Right lobe of liver (tissue), 6 donors: ENCODE measurements around the gene IL1RL2. TPM values are rescaled to one million over a fixed set of nuclear protein-coding genes. Genes with fewer than 3 reads are reported as not detected.

Experiments used
- ATAC-seq, 4 donors: fragments of 200-7000 bp; cut with Tn5 transposase; one replicate each; pipeline ENCODE4 v1.9.1; 2020; ENCODE audit warnings: mild to moderate bottlenecking in 4 of 4, moderate library complexity in 4 of 4
- DNase-seq, 3 donors: peaks; one replicate each; pipeline ENCODE4 v3.0.0-alpha.2; 2020
- H3K27ac ChIP-seq, 3 donors: fragments of 200-600 bp; one replicate each; pipeline ENCODE4 v1.8.0; 2022
- H3K27me3 ChIP-seq, 2 donors: fragments of 200-600 bp; one replicate each; pipeline ENCODE4 v1.8.0; 2022
- H3K36me3 ChIP-seq, 4 donors: fragments of 200-600 bp; sonication (generic) in 1 of 4; one replicate each; pipeline versions ENCODE4 v1.5.1 to v1.8.0; 2017 to 2022; ENCODE audit warnings: control low read depth in 1 of 4
- H3K4me1 ChIP-seq, 4 donors: fragments of 200-600 bp; sonication (generic) in 1 of 4; one replicate each; pipeline versions ENCODE4 v1.5.1 to v1.8.0; 2017 to 2022; ENCODE audit warnings: control low read depth in 1 of 4
- H3K4me3 ChIP-seq, 3 donors: fragments of 200-600 bp; one replicate each; pipeline ENCODE4 v1.8.0; 2022
- H3K9me3 ChIP-seq, 4 donors: fragments of 200-600 bp; sonication (generic) in 1 of 4; one replicate each; pipeline versions ENCODE4 v1.5.1 to v1.8.0; 2017 to 2022; ENCODE audit warnings: control low read depth in 1 of 4
- POLR2A ChIP-seq: fragments of 450-650 bp; IDR thresholded peaks from one replicate; pipeline ENCODE4 v1.6.1; 2017; ENCODE audit warnings: antibody characterized with exemption, mild to moderate bottlenecking
- WGBS: methylation state at CpG from one replicate; pipeline ENCODE4 v1.1.6; 2018; ENCODE audit warnings: low coverage, low lambda C conversion rate; ENCODE audit not compliant: insufficient coverage; ENCODE audit errors: missing lambda C conversion rate; 5-methylcytosine and 5-hydroxymethylcytosine counted together
- intact Hi-C, 2 donors: fragments of 100-400 bp; cut with DNase I; formaldehyde crosslinking; loops; one replicate each; pipeline versions ENCODE4 v1.11.2 to v1.14.1; 2022
- total RNA-seq, 6 experiments: library from RNA; depleted of rRNA in 2 of 6; stranded (reverse); fragments of >200 nt in 2 of 6; fragmentation: NEBNext Ultra II Directional in 3 of 6; extraction: Animal tissue kit (Norgen Biotek cat#: 25700) in 3 of 6; gene quantifications; one replicate each; pipeline versions ENCODE4 v1.1.0 to v1.2.4, GENCODE V29; 2016 to 2023
- TF ChIP-seq, protein P1 (sequence below), 4 donors: fragments of 200-600 bp in 3 of 4; fragments of 450-650 bp in 1 of 4; IDR thresholded peaks; one replicate each; pipeline versions ENCODE4 v1.5.1 to v1.8.0; 2016 to 2022; ENCODE audit warnings: antibody characterized with exemption in 4 of 4, mild to moderate bottlenecking in 2 of 4
- donor health status: DM: no; HTN: yes; CAD: no.
- donor health status: DM: no; HTN: no; CAD: no.
- donor health status: DM: no; HTN: no; CAD: no.
- donor health status: DM: no; HTN: yes; CAD: no.
- donor health status: DM: no; HTN: yes; CAD: no.

The IL1RL2 gene
- total RNA-seq, 6 experiments from 2014 or later = 1.2 to 3.1 (median 2.3) TPM

DNA sequence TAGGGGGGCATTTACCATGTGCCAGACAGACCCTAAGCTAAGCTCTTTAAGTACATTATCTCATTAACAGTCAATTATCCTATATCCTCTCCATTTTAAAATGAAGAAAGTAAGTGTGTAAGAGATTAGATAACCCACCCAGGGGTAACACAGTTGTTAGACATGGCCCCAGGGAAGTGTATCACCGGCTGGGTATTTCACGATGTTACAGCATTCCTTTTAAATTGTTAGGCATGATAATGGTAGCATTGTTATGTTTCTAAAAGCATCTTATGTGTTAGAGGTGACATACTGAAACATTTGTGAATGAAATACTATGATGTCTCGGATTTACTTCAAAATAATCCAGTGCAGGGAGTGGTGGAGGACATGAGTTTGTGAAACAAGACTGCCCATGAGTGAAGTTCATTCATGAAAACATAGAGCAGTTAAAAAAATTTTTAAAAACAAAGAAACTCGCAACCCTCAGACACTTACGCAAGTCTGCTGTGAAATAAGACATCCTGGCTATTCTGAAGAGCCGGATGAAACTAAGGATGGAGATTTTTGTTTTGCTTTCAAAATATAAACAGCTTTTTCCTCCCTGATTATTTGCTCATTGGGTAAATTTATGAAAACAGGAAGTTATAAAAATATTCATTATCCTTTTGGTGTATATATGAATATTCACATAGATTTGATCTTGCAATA, 54.9 kb downstream of the IL1RL2 start:
- no peak overlapping the region for H3K4me3 ChIP-seq
- H3K27me3 ChIP-seq = no peaks in the 10 kb centered on the region
- ATAC-seq (no peak), DNase-seq (no peak)
- 65% methylated on average over 6 of the region's 6 CpGs for WGBS
- no peaks in the 10 kb centered on the region for H3K36me3 ChIP-seq
- peak overlapping the region; percentile 2 to 53 (median 30) for H3K27ac ChIP-seq
- intact Hi-C loops = loop anchor here (10.0 kb wide), 2 partner anchors 203 to 227 kb away; no protein-coding TSS in a partner anchor
- H3K9me3 ChIP-seq = no peaks in the 10 kb centered on the region
- H3K4me1 ChIP-seq = peaks cover 0 to 7% (median 0%) of the 10 kb centered on the region in 4 donors
- TF ChIP-seq POLR2A = no peak
- TF ChIP-seq, protein P1, sequence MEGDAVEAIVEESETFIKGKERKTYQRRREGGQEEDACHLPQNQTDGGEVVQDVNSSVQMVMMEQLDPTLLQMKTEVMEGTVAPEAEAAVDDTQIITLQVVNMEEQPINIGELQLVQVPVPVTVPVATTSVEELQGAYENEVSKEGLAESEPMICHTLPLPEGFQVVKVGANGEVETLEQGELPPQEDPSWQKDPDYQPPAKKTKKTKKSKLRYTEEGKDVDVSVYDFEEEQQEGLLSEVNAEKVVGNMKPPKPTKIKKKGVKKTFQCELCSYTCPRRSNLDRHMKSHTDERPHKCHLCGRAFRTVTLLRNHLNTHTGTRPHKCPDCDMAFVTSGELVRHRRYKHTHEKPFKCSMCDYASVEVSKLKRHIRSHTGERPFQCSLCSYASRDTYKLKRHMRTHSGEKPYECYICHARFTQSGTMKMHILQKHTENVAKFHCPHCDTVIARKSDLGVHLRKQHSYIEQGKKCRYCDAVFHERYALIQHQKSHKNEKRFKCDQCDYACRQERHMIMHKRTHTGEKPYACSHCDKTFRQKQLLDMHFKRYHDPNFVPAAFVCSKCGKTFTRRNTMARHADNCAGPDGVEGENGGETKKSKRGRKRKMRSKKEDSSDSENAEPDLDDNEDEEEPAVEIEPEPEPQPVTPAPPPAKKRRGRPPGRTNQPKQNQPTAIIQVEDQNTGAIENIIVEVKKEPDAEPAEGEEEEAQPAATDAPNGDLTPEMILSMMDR (IDR thresholded peaks at IDR 0.05) = no peak

DNA sequence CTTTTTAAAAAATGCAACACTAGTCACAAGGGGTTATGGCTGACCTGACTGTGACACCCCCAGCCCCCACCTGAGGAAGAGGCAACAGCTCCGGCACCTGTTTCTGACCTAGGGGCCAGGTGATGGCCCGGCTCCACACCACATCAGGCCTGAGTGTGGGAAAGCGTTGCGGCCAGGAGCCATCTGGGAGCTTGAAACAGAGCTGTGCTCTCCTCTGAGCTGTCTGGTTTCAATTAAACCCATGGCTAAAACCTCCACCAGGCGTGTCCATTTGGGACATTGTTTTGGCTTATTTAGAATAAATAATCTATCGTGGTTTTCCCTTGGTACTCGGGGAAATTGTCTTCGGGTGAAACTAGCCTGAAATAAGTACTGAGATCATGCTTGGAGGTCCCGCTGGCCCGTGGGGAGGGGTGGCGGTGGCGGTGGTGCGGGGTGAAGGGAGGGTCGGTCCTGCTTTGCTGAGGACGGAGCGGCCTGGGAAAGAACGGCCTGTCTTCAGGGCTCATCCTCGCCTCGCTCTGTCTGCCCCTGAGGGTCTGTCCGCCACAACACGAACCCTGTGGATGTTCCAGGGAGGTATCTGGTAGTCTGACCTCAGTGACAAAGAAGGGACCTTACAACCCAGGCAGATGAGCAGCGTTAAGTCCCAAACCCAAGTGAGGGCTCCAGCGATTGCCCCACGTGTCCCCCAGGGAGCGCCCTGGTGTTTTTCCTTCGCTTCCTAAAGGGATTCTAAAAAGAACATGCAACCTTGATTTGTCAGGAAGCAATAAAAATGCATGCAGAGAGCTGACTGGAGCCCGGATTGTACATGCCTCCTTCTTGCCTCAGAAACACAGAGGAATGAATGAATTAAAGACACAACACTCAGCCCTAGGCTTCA, 58.7 kb downstream of the IL1RL2 start:
- peaks cover 0 to 4% (median 0%) of the 10 kb centered on the region in 4 donors for H3K4me1 ChIP-seq
- no peak for TF ChIP-seq POLR2A
- TF ChIP-seq, protein P1 (IDR thresholded peaks at IDR 0.05) = no peak
- no peaks in the 10 kb centered on the region for H3K27me3 ChIP-seq
- DNase-seq (no peak), ATAC-seq (no peak)
- no peak overlapping the region for H3K27ac ChIP-seq
- intact Hi-C loops = loop anchor here (10.0 kb wide), 2 partner anchors 199 to 231 kb away; no protein-coding TSS in a partner anchor
- no peaks in the 10 kb centered on the region for H3K36me3 ChIP-seq
- WGBS = 80% methylated on average over 13 of the region's 27 CpGs
- no peak overlapping the region for H3K4me3 ChIP-seq
- H3K9me3 ChIP-seq = no peaks in the 10 kb centered on the region

DNA sequence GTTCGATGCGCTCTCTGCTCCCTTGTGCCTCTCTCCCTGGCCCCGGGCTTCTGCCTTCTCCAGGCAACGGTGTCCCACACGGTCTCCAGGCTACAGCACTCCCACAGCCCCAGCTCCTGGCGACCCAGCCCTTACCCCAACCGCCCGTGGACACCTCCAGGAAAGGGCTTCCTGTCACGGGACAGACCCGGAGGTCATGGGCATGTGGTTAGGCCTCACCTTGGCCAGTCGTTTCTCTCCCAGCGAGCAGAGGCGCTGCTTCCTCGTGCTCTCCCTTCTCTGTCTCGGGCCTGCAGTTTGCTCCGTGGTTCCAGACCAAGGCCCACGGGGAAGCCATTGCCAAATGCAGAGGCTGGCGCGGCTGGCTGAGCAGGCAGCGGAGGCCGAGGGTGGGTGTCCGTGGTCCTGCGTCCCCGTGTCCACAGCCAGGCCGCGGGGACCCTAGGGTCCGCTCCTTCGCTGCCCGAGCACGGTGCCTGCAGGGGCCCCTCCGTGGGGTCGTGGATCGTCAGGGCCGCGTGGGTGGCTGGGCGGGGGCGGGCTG, 63.5 kb downstream of the IL1RL2 start:
- no peaks in the 10 kb centered on the region for H3K27me3 ChIP-seq
- intact Hi-C loops = no loop called here
- H3K4me3 ChIP-seq = no peak overlapping the region
- TF ChIP-seq POLR2A = no peak
- TF ChIP-seq, protein P1 (IDR thresholded peaks at IDR 0.05) = no peak
- H3K4me1 ChIP-seq = peaks cover 0 to 10% (median 0%) of the 10 kb centered on the region in 4 donors
- WGBS = 85% methylated on average over 5 of the region's 37 CpGs
- DNase-seq (no peak), ATAC-seq (no peak)
- no peaks in the 10 kb centered on the region for H3K9me3 ChIP-seq
- H3K36me3 ChIP-seq = no peaks in the 10 kb centered on the region
- H3K27ac ChIP-seq = no peak overlapping the region

DNA sequence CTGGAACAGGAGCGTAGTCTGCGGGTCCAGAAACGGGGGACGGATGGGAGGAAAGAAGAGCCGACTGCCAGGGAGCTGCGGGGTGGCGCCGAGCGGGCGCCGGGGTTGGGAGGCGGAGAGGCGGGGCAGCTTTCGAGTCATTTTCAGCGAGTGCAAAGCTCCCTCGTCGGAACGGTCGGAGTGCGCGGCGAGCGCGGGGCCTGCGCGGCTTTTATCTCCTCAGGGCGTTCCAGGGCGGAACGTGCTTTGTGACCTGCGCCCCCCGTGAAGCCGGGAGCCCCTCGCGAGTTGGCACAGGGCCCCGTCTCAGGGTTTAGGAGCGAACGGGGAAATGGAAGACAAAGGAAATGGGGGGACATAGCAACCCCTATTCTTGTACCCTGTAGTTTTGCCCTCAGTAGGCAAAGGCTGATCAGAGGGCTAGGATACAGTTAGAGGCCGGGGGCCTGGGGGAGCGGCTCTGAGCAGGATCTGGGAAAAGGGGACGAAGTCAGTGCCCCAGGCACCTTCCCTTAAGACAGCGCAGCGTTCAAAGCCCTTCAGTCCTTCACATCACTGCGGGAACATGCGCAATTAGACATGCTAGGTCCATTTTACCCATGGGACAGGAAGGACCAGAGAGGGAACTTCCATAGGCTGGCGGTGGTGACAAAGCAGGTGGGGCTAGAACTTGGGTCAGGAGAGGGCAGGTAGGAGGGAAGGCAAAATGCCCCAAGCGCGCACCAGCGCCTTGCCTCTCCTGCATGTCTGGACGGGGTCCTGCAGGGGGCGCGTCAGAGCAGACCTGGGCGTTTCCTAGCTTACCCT, 64.4 kb downstream of the IL1RL2 start:
- Histone ChIP-seq H3K36me3 (no peaks in the 10 kb centered on the region), H3K27me3 (no peaks in the 10 kb centered on the region), H3K27ac (peak overlapping the region; percentile 21 to 32 (median 24)), H3K4me1 (peaks cover 0 to 10% (median 0%) of the 10 kb centered on the region in 4 donors), H3K4me3 (peak overlapping the region; percentile 36 to 58 (median 48)), H3K9me3 (no peaks in the 10 kb centered on the region)
- ATAC-seq (peak; percentile 92 to 94 (median 93)), DNase-seq (peak; percentile 77 to 86 (median 83))
- TF ChIP-seq, protein P1 (IDR thresholded peaks at IDR 0.05) = peak; percentile 64 to 85 (median 84)
- TF ChIP-seq POLR2A = no peak
- WGBS = 5% methylated on average over 14 of the region's 52 CpGs
- intact Hi-C loops = no loop called here
